ENCODE measurements around the gene TXNL4B. TPM values are rescaled to one million over a fixed set of nuclear protein-coding genes. Genes with fewer than 3 reads are reported as not detected.

Gene TXNL4B
- total and polyA plus RNA-seq, 7 experiments from 2014 or later = 12.5 to 22.0 (median 18.5) TPM

- Mint-ChIP-seq H3K27ac (no peak overlapping the region), H3K4me3 (no peak overlapping the region), H3K9me3 (no peaks in the 10 kb centered on the region), H3K4me1 (no peaks in the 10 kb centered on the region), H3K36me3 (peaks cover 10 to 52% (median 13%) of the 10 kb centered on the region in 5 donors), H3K27me3 (no peaks in the 10 kb centered on the region)
- ChIA-PET CTCF (no interaction called here), POLR2A (no interaction called here)
- Histone ChIP-seq H3K36me3 (ENCODE audit: control insufficient read depth in 2 of 3, insufficient read depth in 3 of 3, low read length in 3 of 3) (peaks cover 16 to 49% (median 19%) of the 10 kb centered on the region in 3 experiments), H3K9me3 (ENCODE audit: control insufficient read depth in 2 of 3, low read length in 3 of 3) (no peaks in the 10 kb centered on the region), H3K27ac (ENCODE audit: low read depth, low read length) (no peak overlapping the region), H3K4me3 (ENCODE audit: low read length) (no peak overlapping the region), H3K27me3 (ENCODE audit: control insufficient read depth in 2 of 2, insufficient read depth in 2 of 2, low read length in 2 of 2) (no peaks in the 10 kb centered on the region), H3K4me1 (ENCODE audit: control insufficient read depth in 2 of 2, insufficient read depth in 2 of 2, low read length in 2 of 2) (no peaks in the 10 kb centered on the region)
- ATAC-seq (no peak), DNase-seq (no peak)
- intact Hi-C loops (cut with micrococcal nuclease) = no loop called here
These were observed 20.2 kb upstream of the TXNL4B start for GRCh38 chr16:72113616-72113945.

- no peak overlapping the region for H3K27ac ChIP-seq (ENCODE audit: low read depth, low read length)
- H3K4me3 ChIP-seq (ENCODE audit: low read length) = no peak overlapping the region
- no peaks in the 10 kb centered on the region for H3K9me3 ChIP-seq (ENCODE audit: control insufficient read depth in 2 of 3, low read length in 3 of 3)
- H3K27me3 ChIP-seq (ENCODE audit: control insufficient read depth in 2 of 2, insufficient read depth in 2 of 2, low read length in 2 of 2) = no peaks in the 10 kb centered on the region
- Mint-ChIP-seq H3K4me3 (no peak overlapping the region), H3K27ac (no peak overlapping the region), H3K9me3 (no peaks in the 10 kb centered on the region), H3K4me1 (no peaks in the 10 kb centered on the region), H3K27me3 (no peaks in the 10 kb centered on the region), H3K36me3 (peaks cover 12 to 57% (median 15%) of the 10 kb centered on the region in 5 donors)
- ChIA-PET CTCF (no interaction called here), POLR2A (no interaction called here)
- H3K4me1 ChIP-seq (ENCODE audit: control insufficient read depth in 2 of 2, insufficient read depth in 2 of 2, low read length in 2 of 2) = no peaks in the 10 kb centered on the region
- H3K36me3 ChIP-seq (ENCODE audit: control insufficient read depth in 2 of 3, insufficient read depth in 3 of 3, low read length in 3 of 3) = peaks cover 19 to 54% (median 19%) of the 10 kb centered on the region in 3 experiments
- ATAC-seq (no peak), DNase-seq (no peak)
- intact Hi-C loops (cut with micrococcal nuclease) = no loop called here
These were observed 19.6 kb upstream of the TXNL4B start for GRCh38 chr16:72112906-72113615.

GRCh38 chr16:72112452-72112792 is 19.0 kb upstream of the TXNL4B start:
- H3K9me3 Mint-ChIP-seq = no peaks in the 10 kb centered on the region
- no peaks in the 10 kb centered on the region for H3K4me1 ChIP-seq (ENCODE audit: control insufficient read depth in 2 of 2, insufficient read depth in 2 of 2, low read length in 2 of 2)

DNA sequence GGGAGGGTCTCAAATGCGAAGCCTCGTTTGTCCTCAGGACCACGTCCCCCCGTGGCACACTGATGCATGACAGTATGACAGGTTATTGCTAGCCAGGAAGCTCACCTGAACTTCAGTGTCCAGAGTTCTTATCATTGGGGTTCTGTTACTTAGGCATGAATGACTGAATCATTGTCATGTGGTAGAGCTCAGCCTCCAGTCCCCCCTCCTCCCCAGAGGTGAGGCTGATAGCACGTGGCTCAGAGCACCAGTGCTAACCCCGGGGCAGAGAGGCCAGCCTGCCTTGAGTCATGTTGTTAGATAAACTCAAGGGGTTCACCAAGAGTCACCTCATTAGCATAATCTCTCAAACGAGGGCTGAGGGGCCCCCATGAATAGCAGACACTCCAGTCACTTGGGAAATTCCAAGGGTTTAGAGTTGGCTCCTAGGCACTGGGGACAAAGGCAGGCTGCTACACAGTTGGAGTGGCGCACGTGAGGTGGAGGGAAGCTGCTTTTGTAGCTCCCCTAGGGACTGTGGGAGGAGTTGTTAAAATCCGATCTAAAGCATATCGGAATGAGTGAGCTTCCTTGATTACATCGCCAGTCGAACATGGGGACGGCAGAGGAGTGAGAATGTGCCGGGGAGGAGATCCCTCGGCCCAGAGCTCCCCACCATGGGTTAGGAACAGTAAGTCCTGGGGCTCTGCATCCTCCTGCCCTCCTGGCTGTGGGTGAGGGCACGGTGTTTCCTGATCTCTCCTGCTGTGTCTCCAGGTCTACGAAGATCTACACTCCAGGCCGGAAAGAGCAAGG is 18.4 kb upstream of the TXNL4B start:
- Histone ChIP-seq H3K27ac (ENCODE audit: low read depth, low read length) (no peak overlapping the region), H3K36me3 (ENCODE audit: control insufficient read depth in 2 of 3, insufficient read depth in 3 of 3, low read length in 3 of 3) (peaks cover 19 to 66% (median 30%) of the 10 kb centered on the region in 3 experiments), H3K4me1 (ENCODE audit: control insufficient read depth in 2 of 2, insufficient read depth in 2 of 2, low read length in 2 of 2) (no peaks in the 10 kb centered on the region), H3K4me3 (ENCODE audit: low read length) (no peak overlapping the region), H3K9me3 (ENCODE audit: control insufficient read depth in 2 of 3, low read length in 3 of 3) (no peaks in the 10 kb centered on the region), H3K27me3 (ENCODE audit: control insufficient read depth in 2 of 2, insufficient read depth in 2 of 2, low read length in 2 of 2) (no peaks in the 10 kb centered on the region)
- ChIA-PET POLR2A (interaction anchor here (0.9 kb wide), 1 partner anchor 18 kb away, joined by 3 read pairs; no protein-coding TSS in a partner anchor), CTCF (no interaction called here)
- Mint-ChIP-seq H3K27ac (no peak overlapping the region), H3K4me1 (no peaks in the 10 kb centered on the region), H3K9me3 (no peaks in the 10 kb centered on the region), H3K36me3 (peaks cover 13 to 69% (median 24%) of the 10 kb centered on the region in 5 donors), H3K4me3 (no peak overlapping the region), H3K27me3 (no peaks in the 10 kb centered on the region)
- DNase-seq = no peak
- ATAC-seq = no peak
- intact Hi-C loops (cut with micrococcal nuclease) = no loop called here

More at GRCh38 chr16:72112452-72112792, 19.0 kb upstream of the TXNL4B start:
- H3K4me1 Mint-ChIP-seq = no peaks in the 10 kb centered on the region
- H3K36me3 Mint-ChIP-seq = peaks cover 13 to 63% (median 21%) of the 10 kb centered on the region in 5 donors
- no peak overlapping the region for H3K27ac Mint-ChIP-seq
- ChIA-PET CTCF (no interaction called here), POLR2A (no interaction called here)
- Histone ChIP-seq H3K36me3 (ENCODE audit: control insufficient read depth in 2 of 3, insufficient read depth in 3 of 3, low read length in 3 of 3) (peaks cover 19 to 61% (median 24%) of the 10 kb centered on the region in 3 experiments), H3K9me3 (ENCODE audit: control insufficient read depth in 2 of 3, low read length in 3 of 3) (no peaks in the 10 kb centered on the region), H3K27me3 (ENCODE audit: control insufficient read depth in 2 of 2, insufficient read depth in 2 of 2, low read length in 2 of 2) (no peaks in the 10 kb centered on the region), H3K4me3 (ENCODE audit: low read length) (no peak overlapping the region), H3K27ac (ENCODE audit: low read depth, low read length) (no peak overlapping the region)
- H3K27me3 Mint-ChIP-seq = no peaks in the 10 kb centered on the region
- intact Hi-C loops (cut with micrococcal nuclease) = no loop called here
- H3K4me3 Mint-ChIP-seq = no peak overlapping the region
- no peak for ATAC-seq
- DNase-seq = no peak

DNA sequence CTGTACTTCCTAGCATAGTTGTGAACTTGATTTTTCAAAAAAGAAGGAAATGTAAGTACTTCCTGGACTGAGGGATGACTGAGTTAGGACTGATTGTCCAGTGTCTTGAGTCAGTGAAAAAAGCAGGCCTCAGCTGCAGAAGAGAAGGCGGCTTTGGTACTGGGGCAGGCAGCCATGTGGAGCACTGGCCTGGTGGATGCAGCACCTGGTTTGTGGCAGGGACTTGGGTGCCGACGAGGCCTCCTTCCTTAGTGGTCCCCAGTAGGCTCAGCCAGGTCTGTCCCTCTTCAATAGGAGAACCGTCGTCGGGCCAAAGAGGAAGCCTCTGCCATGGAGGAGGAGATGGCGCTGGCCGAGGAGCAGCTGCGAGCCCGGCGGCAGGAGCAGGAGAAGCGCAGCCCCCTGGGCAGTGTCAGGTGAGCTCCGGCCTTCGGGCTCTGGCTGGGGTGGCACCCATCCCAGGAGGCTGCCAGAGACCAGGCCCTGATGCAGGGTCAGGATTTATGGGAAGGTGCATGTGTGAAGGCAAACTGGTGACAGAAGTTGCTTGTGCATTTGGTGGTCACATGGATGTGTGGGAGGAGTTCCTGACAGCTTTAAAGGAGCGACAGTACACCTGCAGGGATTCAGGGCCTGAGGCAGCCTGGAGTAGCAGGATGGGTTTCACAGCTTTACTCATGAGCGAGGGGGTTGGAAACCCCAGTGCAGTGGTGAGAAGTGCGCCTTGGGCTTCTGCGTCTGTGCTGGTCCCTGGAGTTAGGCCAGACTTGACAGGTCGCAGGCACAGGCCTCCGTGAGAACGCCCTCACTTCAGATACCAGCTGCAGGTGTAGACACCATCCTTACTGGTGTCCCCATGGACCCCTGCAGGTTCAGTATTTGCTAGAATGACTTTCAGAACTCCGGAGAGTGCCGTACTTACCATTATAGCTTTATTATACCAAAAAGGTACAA is 17.5 kb upstream of the TXNL4B start:
- H3K4me1 Mint-ChIP-seq = no peaks in the 10 kb centered on the region
- Histone ChIP-seq H3K9me3 (ENCODE audit: control insufficient read depth in 2 of 3, low read length in 3 of 3) (no peaks in the 10 kb centered on the region), H3K36me3 (ENCODE audit: control insufficient read depth in 2 of 3, insufficient read depth in 3 of 3, low read length in 3 of 3) (peaks cover 26 to 76% (median 35%) of the 10 kb centered on the region in 3 experiments), H3K27ac (ENCODE audit: low read depth, low read length) (no peak overlapping the region), H3K4me1 (ENCODE audit: control insufficient read depth in 2 of 2, insufficient read depth in 2 of 2, low read length in 2 of 2) (no peaks in the 10 kb centered on the region), H3K4me3 (ENCODE audit: low read length) (no peak overlapping the region), H3K27me3 (ENCODE audit: control insufficient read depth in 2 of 2, insufficient read depth in 2 of 2, low read length in 2 of 2) (no peaks in the 10 kb centered on the region)
- POLR2A ChIA-PET = interaction anchor here (0.9 kb wide), 1 partner anchor 17 kb away, joined by 3 read pairs; no protein-coding TSS in a partner anchor
- DNase-seq (no peak), ATAC-seq (no peak)
- H3K4me3 Mint-ChIP-seq = no peak overlapping the region
- no peak overlapping the region for H3K27ac Mint-ChIP-seq
- intact Hi-C loops (cut with micrococcal nuclease) = no loop called here
- CTCF ChIA-PET = no interaction called here
- H3K9me3 Mint-ChIP-seq = no peaks in the 10 kb centered on the region
- peaks cover 13 to 78% (median 31%) of the 10 kb centered on the region in 5 donors for H3K36me3 Mint-ChIP-seq
- no peaks in the 10 kb centered on the region for H3K27me3 Mint-ChIP-seq

GRCh38 chr16:72109966-72110530 is 16.6 kb upstream of the TXNL4B start:
- Mint-ChIP-seq H3K4me3 (no peak overlapping the region), H3K9me3 (no peaks in the 10 kb centered on the region), H3K27ac (no peak overlapping the region), H3K36me3 (peaks cover 13 to 87% (median 39%) of the 10 kb centered on the region in 5 donors), H3K4me1 (no peaks in the 10 kb centered on the region), H3K27me3 (no peaks in the 10 kb centered on the region)
- no peaks in the 10 kb centered on the region for H3K4me1 ChIP-seq (ENCODE audit: control insufficient read depth in 2 of 2, insufficient read depth in 2 of 2, low read length in 2 of 2)
- no peaks in the 10 kb centered on the region for H3K9me3 ChIP-seq (ENCODE audit: control insufficient read depth in 2 of 3, low read length in 3 of 3)
- H3K4me3 ChIP-seq (ENCODE audit: low read length) = no peak overlapping the region
- DNase-seq (no peak), ATAC-seq (no peak)
- ChIA-PET CTCF (no interaction called here), POLR2A (no interaction called here)
- H3K27me3 ChIP-seq (ENCODE audit: control insufficient read depth in 2 of 2, insufficient read depth in 2 of 2, low read length in 2 of 2) = no peaks in the 10 kb centered on the region
- intact Hi-C loops (cut with micrococcal nuclease) = no loop called here
- no peak overlapping the region for H3K27ac ChIP-seq (ENCODE audit: low read depth, low read length)
- H3K36me3 ChIP-seq (ENCODE audit: control insufficient read depth in 2 of 3, insufficient read depth in 3 of 3, low read length in 3 of 3) = peaks cover 34 to 84% (median 44%) of the 10 kb centered on the region in 3 experiments

All from naive thymus-derived CD4-positive, alpha-beta T cell (primary cell).